NCI-H2227 treated with DMSO at 0.1 percent for 48 hours (cell line): ENCODE measurements around the gene APBB1.

Experiments
- DNase-seq: peaks from one replicate; lab custom pipeline; 2025; lab: John Stamatoyannopoulos, UW

Gene APBB1

DNA sequence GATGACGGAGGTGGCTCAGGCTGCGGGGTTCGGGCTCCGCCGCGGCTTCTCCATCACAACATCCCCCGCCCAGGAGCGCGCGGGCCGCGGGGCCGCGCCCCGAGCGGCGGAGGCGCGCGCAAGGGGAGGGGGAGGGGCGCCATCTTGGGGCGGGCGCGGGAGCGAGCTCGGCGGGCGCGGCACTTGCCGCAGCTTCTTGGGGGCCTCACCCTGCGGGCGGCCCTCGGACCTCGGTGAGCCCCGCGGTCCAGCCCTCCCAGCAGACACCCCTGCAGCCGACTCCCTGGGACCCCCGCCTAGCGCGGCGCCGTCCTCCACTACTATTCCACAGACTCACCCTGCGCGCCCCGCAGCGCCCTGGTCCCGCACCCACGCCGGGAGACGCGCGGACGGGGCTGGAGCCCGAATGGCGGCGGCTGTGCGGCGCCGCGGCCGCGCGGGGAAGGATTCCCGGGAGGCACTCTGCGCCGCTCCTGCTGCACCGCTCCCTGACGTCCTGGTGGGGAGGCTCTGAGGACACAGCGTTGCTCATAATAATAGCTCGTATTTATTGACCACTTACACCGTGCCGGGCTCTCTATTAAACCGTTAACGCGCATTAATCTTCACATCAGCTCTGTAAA, at the start of gene APBB1:
Gene APBB1, minus strand, starts transcription at position 86 of the 623 bp plus-strand sequence. CDS start 7,747 bp downstream, outside the sequence.
- DNase-seq, result peak; percentile 83

DNA sequence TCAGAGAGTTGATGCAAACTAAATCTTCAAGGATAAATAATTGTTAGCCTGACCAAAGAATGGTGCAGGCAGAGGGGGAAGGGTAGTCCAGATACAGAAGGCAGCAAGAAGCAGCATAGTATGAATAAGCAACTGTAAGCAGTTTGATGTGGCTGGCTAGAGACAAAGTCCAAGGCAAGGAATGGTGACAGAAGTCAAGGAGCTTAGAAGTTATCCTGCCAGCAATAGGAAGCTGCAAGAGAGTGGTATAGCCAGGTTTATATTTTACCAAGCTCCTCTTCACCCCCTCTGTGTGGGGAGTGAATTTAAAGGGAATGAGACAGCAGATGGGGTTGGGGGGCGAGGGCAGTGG, 40.2 kb upstream of the APBB1 start:
- DNase-seq, result no peak

- no peak for DNase-seq
These were observed 39.6 kb upstream of the APBB1 start for GRCh38 chr11:6458352-6459098.

- DNase-seq, result no peak
These were observed 38.9 kb upstream of the APBB1 start for GRCh38 chr11:6457581-6458320.

- DNase-seq, result no peak
These were observed 37.6 kb upstream of the APBB1 start for GRCh38 chr11:6456361-6457073.

DNA sequence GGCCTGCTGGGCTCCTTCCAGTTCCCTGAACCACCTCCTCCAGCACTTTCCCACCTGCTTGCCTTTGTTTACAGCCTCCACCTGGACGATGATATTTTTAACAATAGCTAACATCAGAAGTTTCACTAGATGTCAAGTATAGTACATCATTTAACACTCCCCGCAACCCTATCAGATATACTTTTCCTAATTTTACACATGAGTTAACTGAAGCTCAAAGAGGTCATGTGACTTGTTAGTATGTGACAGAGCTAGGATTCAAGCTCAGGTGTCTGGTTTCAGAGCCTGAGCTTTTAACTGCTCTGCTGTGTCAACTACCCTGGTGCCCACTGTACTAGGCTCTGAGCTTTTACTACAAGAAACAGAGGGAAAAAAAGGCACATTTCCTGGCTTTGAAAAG, 36.2 kb upstream of the APBB1 start:
- no peak for DNase-seq

- no peak for DNase-seq
These were observed 34.3 kb upstream of the APBB1 start for GRCh38 chr11:6453152-6453551.

DNA sequence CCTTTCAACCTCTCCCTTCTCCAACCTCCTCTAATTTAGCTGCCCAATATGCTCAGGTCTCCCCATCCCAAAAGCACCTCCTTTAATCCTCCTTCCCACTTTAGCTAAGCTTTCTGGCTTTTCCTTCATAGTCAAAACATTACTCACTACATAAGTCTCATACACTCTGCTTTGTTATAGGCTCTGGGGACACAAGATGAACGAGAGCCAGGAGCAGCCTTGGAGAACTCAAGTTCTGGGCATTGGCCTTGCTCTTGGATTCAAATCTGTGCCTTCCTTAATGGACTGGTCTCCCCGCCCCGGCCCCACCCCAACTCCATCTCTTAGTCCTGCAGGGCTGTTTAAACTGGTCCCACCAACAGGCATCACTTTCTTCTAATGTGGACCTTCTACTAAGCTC, 33.3 kb upstream of the APBB1 start:
- DNase-seq, result no peak

GRCh38 chr11:6448574-6448973, 29.7 kb upstream of the APBB1 start:
- DNase-seq, result no peak

DNA sequence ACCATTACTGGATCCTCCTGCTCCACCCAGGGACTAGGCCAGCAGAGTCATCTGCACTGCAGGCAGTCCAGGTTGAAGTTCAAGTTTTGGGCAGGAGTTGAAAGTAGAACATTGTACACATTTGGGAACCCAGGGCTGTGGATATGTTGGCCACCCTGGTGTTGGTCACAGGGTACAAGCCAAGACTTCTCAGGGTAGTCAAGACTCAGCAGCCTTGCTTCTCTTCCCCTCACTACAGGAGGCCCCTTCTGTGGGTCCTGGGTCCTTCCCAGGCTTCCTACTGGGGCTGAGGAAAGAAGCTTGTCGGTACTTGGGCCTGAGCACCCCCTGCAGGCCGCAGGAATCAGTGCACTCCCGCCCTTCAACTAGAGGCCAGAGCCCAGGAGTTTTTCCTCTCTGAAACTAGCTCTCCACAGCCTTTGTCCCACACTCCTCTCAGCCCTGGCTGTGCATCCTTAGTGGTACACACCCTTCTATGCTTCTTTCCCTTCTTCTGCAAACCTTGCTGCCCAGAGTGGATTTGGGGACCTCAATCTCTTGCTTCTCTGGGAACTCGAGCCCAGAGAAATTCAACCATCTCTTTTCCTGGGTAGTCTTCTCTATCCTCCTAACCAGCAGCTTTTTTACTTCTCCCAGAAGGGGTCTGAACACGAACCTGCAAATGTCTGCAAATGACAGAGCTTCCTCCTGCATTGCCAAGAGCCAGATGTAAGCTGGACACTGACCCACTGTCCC, 24.5 kb upstream of the APBB1 start:
- DNase-seq, result peak; percentile 52

DNA sequence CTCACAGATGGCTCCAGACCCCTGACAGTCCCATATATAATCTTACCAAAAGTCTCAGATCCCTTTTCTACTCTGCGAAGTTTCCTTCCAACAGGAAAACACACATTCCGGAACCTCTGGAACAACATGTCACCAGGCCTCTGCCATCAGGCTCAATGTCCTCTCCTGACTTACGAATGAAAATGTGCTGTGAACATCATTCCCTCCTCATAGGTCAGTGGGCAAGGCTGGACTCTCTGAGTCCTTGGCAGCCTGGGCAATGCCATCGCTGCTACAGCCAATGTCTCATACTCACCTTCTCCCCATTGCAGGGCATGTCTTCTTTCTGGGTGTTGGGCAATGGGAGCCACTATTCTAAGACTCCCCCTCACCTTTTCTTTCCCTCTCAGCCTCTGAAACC, 23.5 kb upstream of the APBB1 start:
- DNase-seq, result no peak

DNA sequence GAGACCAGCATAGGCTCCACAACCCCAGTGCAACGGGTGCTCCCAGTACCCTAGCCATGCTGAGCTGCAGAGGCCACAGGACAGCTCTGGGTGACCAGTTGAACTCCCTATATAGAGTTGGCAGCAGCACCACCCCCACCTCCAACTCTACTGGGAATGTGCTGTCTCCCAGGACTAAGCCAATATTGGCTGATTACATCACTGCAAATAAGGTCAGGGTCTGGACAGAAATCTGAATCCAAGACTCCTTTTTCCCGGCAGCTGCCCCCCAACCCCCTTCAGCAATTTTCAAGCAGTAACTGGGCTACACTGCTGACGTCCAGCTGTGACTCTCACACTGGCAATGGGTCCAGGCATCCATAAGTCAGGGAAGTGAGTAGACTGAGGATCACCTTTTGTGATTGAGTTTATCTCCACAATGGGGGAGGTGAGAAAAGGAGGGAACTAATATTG, 22.0 kb upstream of the APBB1 start, which contains the start of gene HPX:
Gene HPX, minus strand, starts transcription at position 82 of the 453 bp plus-strand sequence. Its CDS starts 24 bp downstream, at position 58.
- DNase-seq, result no peak

DNA sequence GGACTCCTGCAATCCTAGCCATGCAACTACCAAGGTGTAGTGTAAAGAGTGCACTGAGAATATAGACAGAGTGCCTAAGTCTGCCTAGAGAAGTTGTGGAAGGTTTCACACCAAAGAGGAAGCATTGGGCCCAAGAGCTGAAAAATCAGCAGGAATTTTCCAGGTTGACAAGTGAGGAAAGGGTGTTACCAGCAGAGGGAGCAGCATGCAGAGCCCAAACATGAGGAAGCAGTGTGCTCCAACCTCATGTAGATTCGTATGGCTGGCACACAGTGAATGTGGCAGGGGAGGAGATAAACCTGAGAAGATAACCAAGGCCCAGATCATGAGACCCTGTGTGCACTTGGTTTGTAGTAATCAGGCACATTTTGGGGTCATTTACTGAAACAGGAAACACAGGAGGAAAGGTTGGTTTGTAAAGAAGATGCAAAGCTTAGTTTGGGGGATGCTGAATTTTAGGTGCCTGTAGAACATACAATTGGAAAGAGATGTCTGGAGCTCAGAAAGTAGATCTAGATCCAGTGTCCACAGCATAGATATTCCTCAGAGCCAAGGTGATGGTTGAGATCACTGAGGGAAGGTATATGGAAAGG, 20.2 kb upstream of the APBB1 start:
- DNase-seq, result no peak

DNA sequence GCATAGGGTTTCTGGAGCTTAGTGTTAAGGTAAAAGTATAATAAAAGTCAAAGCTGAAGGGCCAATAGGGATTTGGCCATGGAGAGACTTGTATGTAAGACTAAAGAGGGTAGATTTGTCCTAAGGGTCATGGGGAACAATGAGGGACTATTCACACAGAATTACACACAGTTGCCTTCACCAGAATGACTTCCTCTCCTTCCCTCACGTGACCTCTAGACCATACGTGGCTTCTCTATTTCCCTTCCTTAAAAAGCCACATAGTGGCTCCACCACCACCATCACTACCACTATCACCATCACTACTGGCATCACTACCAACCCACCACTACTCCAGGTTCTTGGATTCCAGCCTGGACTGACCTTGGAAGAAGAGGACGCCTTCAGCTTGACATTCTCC, 19.1 kb upstream of the APBB1 start:
- no peak for DNase-seq

DNA sequence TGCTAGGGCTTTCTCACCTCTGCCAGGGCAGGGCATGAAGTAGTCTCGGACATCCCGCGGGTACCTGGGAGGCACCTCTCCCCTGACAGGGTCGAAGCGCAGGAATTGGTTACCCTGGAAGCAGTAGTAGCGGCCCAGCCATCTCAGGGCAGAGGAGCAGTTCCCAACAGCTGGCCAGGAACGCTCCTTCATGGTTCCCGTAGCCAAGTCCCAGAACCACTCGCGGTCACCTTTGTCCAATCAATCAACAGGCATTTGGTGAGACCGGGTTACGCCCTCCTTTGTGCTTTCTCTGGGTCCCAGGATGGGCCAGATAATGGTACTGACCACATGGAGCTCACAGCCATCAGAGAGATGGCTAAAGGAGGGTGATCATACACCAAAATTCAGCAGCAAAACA, 18.5 kb upstream of the APBB1 start:
- DNase-seq, result no peak

DNA sequence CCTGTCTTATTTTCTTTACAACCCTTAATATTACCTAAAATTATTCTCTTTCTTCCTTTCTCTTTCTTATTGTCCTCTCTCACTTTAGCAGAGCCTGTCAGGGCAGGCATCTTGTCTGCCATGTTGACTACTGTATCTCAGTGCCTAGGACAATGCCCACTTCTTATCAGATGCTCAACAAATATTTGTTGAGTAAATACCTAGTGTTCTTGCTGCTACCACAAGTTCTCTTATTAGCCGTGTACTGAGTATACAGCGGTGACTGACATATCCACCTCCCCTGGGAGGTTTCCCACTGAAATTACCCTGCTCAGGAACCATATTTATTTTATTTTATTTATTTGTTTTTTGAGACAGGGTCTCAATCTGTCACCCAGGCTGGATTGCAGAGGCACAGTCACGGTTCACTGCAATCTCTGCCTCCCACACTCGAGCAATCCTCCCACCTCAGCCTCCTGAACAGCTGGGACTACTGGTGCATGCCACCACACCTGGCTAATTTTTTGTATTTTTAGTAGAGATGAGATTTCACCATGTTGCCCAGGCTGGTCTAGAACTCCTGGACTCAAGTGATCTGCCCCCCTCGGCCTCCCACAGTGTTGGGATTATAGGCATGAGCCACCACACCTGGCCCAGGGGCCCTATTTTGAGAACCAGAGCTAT, 15.2 kb upstream of the APBB1 start:
- no peak for DNase-seq

- DNase-seq, result no peak
These were observed 13.0 kb upstream of the APBB1 start for GRCh38 chr11:6431861-6432260.

GRCh38 chr11:6427516-6427915, 8.6 kb upstream of the APBB1 start:
- no peak for DNase-seq

DNA sequence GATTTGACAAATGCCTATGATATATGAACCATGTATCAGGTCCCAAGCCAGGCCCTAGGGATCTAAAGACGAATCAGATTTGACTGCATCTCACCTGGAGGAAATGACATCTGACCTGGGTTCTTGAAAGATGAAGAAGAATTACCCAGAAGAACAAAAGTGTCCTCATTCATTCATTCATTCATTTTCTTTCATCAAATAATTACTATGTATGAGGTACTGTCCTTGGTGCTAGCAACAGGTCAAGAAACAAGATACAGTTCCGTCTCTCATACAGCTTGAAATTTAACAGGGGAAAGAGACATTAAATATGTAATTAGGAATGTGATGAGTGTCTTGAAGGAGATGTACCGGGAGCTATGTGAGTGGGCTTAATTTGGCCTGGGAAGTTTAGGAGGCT, 1.8 kb upstream of the APBB1 start:
- no peak for DNase-seq

DNA sequence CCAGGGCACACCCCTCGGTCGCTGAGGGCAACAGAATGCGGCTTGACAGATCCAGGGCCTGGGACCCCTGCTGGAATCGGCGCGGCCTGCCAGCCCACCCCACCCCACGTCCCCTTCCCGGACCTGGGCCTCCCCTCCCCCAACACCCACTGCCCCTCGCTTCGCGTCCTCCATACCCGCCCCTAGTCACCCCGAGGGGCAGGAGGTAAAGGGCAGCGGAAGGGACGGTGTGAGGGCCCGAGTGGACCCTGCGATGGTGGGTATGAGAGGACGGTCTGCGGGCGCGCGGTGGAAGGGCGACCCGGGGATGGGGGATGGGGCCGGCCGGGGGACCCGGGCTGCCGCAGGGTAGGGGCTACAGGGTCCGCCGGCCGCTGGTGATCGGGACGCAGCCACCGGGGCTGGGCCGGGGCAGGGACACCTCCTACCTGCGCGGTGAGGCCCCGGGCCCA, 311 bp downstream of the APBB1 start:
- DNase-seq, result no peak
